ENCODE data around the gene TNFRSF1A. TPM values are rescaled to one million over a fixed set of nuclear protein-coding genes. Genes with fewer than 3 reads are reported as not detected.

TNFRSF1A gene
- total and polyA plus RNA-seq, 9 of the 15 experiments (the other 6 are each of a cell fraction or from before 2014, with no cell fraction given), result 0.76 to 43.5 (median 30.0) TPM

- ChIA-PET CTCF (ENCODE audit: low intra/inter-chr PET ratio) (no interaction called here), POLR2A (interaction anchor here (1.1 kb wide), 1 partner anchor 55 kb away, joined by 3 read pairs; no protein-coding TSS in a partner anchor)
- Histone ChIP-seq H3K27ac (ENCODE audit: extremely low read depth, low read depth, low read length) (no peak overlapping the region), H3K79me2 (ENCODE audit: control insufficient read depth, insufficient read depth, low read length) (peaks cover 3% of the 10 kb centered on the region; the same call in 2 of the 3 replicates), H3K27me3 (ENCODE audit: control insufficient read depth in 2 of 2, insufficient read depth in 2 of 2, low read length in 2 of 2) (no peaks in the 10 kb centered on the region), H3K9me3 (replicated peaks; ENCODE audit: control insufficient read depth, insufficient read depth, low read depth, low read length) (no peaks in the 10 kb centered on the region), H3K9me1 (ENCODE audit: control insufficient read depth, insufficient read depth, low read length) (no peaks in the 10 kb centered on the region), H3K36me3 (ENCODE audit: control insufficient read depth, insufficient read depth, low read length) (peaks cover 56% of the 10 kb centered on the region), H3K4me1 (replicated peaks in 1 of 2; ENCODE audit: control insufficient read depth in 2 of 2, insufficient read depth in 2 of 2, low read length in 2 of 2) (peaks cover 9 to 24% of the 10 kb centered on the region in 2 experiments; a peak in 4 of 5 replicates), H3K4me3 (no peak overlapping the region), H2AFZ (ENCODE audit: low read depth, low read length) (no peak overlapping the region), H3K9ac (ENCODE audit: insufficient read depth in 1 of 2, low read depth in 2 of 2, low read length in 2 of 2) (0 out of 4 replicates have a peak overlapping the region, but pooled peaks of 1 of the 2 experiments have one; percentile 66), H3K4me2 (ENCODE audit: insufficient read depth, low read length) (no peak overlapping the region), H4K20me1 (replicated peaks; ENCODE audit: control insufficient read depth, insufficient read depth, low read length) (no peaks in the 10 kb centered on the region; the same call in 1 of the 2 replicates)
- TF ChIP-seq RBFOX2 (IDR thresholded peaks at IDR 0.05; ENCODE audit: low read depth, low read length) (peak; percentile 65), POLR2G (IDR thresholded peaks at IDR 0.05; ENCODE audit: low read depth, low read length) (peak; percentile 58), MEF2D (tag; conservative IDR thresholded peaks at IDR 0.05; ENCODE audit: low read depth) (no peak), GTF3C2 (IDR thresholded peaks at IDR 0.05; ENCODE audit: borderline replicate concordance, extremely low read depth, insufficient read length) (no peak), HMG20B (CRISPR knock-in tag; IDR thresholded peaks at IDR 0.05) (no peak), RUNX1 (IDR thresholded peaks at IDR 0.05; ENCODE audit: low read depth) (no peak)
- WGBS (ENCODE audit: insufficient coverage, low coverage, missing lambda C conversion rate), result 80% methylated on average over 2 of the region's 17 CpGs
- no peak for DNase-seq (ENCODE audit: extremely low read depth in 1 of 4, low spot score in 3 of 4)
- in situ Hi-C loops (cut with MboI), result no loop called here
- no peak for FAIRE-seq
- intact Hi-C loops (cut with micrococcal nuclease), result no loop called here
- BruUV-seq (replicated peaks), result no TSS peak
- no peak; the same call in 2 of the 3 replicates for ATAC-seq
Observed at GRCh38 chr12:6391013-6391412, 49.1 kb upstream of the TNFRSF1A start.

Measured in K562 (cell line).